Panc1 (cell line): ENCODE measurements around the gene HYDIN. TPM values are rescaled to one million over a fixed set of nuclear protein-coding genes. Genes with fewer than 3 reads are reported as not detected.

Source experiments
- ATAC-seq: fragments of 200-7000 bp; cut with Tn5 transposase; 2 replicates; pipeline ENCODE4 v1.9.1; 2020; ENCODE audit warnings: mild to moderate bottlenecking, moderate library complexity
- BruUV-seq: library from RNA; stranded (reverse); fragments of 400-500 nt; replicated peaks from 2 replicates; lab custom pipeline; 2021; lab: Mats Ljungman, UMichigan
- CTCF ChIA-PET: fragments of 300-600 bp; sonication (Branson Sonifier 250); formaldehyde crosslinking; loops from one replicate; lab custom pipeline; 2022; ENCODE audit warnings: antibody characterized with exemption; lab: Charles Lee
- POLR2A ChIA-PET: fragments of 300-600 bp; sonication (Branson Sonifier 250); formaldehyde crosslinking; loops from one replicate; lab custom pipeline; 2022; ENCODE audit warnings: antibody characterized with exemption; lab: Charles Lee
- DNase-seq: peaks from one replicate; pipeline ENCODE4 v3.0.0-alpha.2; 2010; ENCODE audit warnings: low read depth, low spot score
- H3K27ac ChIP-seq: 2 replicates; pipeline ENCODE4 v1.5.1; 2011; ENCODE audit warnings: mild to moderate bottlenecking, low read length, inconsistent platforms
- H3K27me3 ChIP-seq: fragments of 200-500 bp; sonication (Bioruptor generic); 2 replicates; pipeline ENCODE4 v1.6.0; 2014; ENCODE audit warnings: low read length, inconsistent platforms; ENCODE audit not compliant: control insufficient read depth, insufficient read depth
- H3K36me3 ChIP-seq: fragments of 200-500 bp; sonication (Bioruptor generic); 2 replicates; pipeline ENCODE4 v1.5.1; 2014; ENCODE audit warnings: inconsistent platforms, mild to moderate bottlenecking, low read length, moderate library complexity; ENCODE audit not compliant: control insufficient read depth, insufficient read depth
- H3K4me1 ChIP-seq: 2 replicates; pipeline ENCODE4 v1.5.1; 2011; ENCODE audit warnings: inconsistent platforms, mild to moderate bottlenecking, low read length, moderate library complexity; ENCODE audit not compliant: control insufficient read depth, insufficient read depth
- H3K4me3 ChIP-seq, 2 experiments: 2 replicates each; pipeline ENCODE4 v1.5.1; 2011 to 2012; ENCODE audit warnings: low read depth in 2 of 2, low read length in 2 of 2, mild to moderate bottlenecking in 2 of 2, inconsistent platforms in 1 of 2, moderate library complexity in 1 of 2
- H3K9me3 ChIP-seq: fragments of 200-500 bp; sonication (Bioruptor generic); 2 replicates; pipeline ENCODE4 v1.5.1; 2014; ENCODE audit warnings: low read depth, mild to moderate bottlenecking, inconsistent platforms, low read length, moderate library complexity; ENCODE audit not compliant: control insufficient read depth, insufficient read depth
- POLR2AphosphoS5 ChIP-seq: IDR thresholded peaks from 2 replicates; pipeline ENCODE4 v1.6.1; 2012; ENCODE audit warnings: mild to moderate bottlenecking, low read depth, low read length, moderate library complexity
- REST ChIP-seq, 2 experiments: IDR thresholded peaks; 2 replicates each; pipeline ENCODE4 v1.6.1; 2011 to 2012; ENCODE audit warnings: low read depth in 2 of 2, control low read depth in 1 of 2, low read length in 1 of 2, mild to moderate bottlenecking in 1 of 2, moderate library complexity in 1 of 2; ENCODE audit not compliant: insufficient read depth in 1 of 2
- SIN3A ChIP-seq: IDR thresholded peaks from 2 replicates; pipeline ENCODE4 v1.6.1; 2012; ENCODE audit warnings: low read depth, mild to moderate bottlenecking, low read length, moderate library complexity, borderline replicate concordance; ENCODE audit not compliant: insufficient read depth
- TCF7L2 ChIP-seq: IDR thresholded peaks from 2 replicates; pipeline ENCODE4 v1.6.1; 2011; ENCODE audit warnings: mild to moderate bottlenecking, low read depth, low read length, inconsistent platforms
- in situ Hi-C: cut with HindIII; loops from 2 replicates; pipeline ENCODE4 v1.10.0; 2016; ENCODE audit warnings: low sequenced_read_pairs, low pct_unique_long_range_greater_than_20kb
- intact Hi-C: fragments of 100-400 bp; cut with micrococcal nuclease; formaldehyde crosslinking; loops from one replicate; pipeline ENCODE4 v1.10.0; 2022; ENCODE audit not compliant: unreplicated experiment
- total RNA-seq: library from RNA; stranded (reverse); gene quantifications from one replicate; pipeline ENCODE4 v1.2.1, GENCODE V29; 2021; ENCODE audit not compliant: unreplicated experiment
- TF ChIP-seq, protein P1 (sequence below): fragments of 450-650 bp; IDR thresholded peaks from 2 replicates; pipeline ENCODE4 v1.5.1; 2017; ENCODE audit warnings: mild to moderate bottlenecking

Gene HYDIN
- total RNA-seq, 1 experiment from 2014 or later, result 0.80 TPM

DNA sequence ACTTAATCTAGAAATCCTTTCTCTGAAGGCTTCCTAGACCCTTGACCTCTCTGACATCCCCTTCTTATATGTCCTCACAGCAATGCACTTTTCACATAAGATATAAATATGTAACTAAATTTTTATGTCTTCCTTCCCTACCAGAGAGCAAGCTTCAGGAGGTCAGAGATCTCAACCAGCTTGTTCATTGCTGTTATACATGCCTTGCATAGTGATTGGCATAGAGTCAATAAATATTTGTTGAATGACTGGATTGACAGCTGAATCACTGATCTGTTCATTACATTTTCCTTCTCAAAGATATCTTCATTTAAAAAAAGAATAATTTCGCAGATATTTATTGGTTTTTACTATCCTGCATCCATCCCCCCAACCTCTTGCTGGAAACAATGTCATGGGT is 29.5 kb downstream of the HYDIN start:
- Histone ChIP-seq H3K4me1 (no peaks in the 10 kb centered on the region), H3K36me3 (no peaks in the 10 kb centered on the region), H3K4me3 (no peak overlapping the region), H3K9me3 (no peaks in the 10 kb centered on the region), H3K27me3 (no peaks in the 10 kb centered on the region), H3K27ac (no peak overlapping the region)
- ChIA-PET POLR2A (no interaction called here), CTCF (no interaction called here)
- in situ Hi-C loops (no loop called here), intact Hi-C loops (no loop called here)
- DNase-seq, result no peak
- ATAC-seq, result no peak
- no peak for TF ChIP-seq TCF7L2
- TF ChIP-seq, protein P1, sequence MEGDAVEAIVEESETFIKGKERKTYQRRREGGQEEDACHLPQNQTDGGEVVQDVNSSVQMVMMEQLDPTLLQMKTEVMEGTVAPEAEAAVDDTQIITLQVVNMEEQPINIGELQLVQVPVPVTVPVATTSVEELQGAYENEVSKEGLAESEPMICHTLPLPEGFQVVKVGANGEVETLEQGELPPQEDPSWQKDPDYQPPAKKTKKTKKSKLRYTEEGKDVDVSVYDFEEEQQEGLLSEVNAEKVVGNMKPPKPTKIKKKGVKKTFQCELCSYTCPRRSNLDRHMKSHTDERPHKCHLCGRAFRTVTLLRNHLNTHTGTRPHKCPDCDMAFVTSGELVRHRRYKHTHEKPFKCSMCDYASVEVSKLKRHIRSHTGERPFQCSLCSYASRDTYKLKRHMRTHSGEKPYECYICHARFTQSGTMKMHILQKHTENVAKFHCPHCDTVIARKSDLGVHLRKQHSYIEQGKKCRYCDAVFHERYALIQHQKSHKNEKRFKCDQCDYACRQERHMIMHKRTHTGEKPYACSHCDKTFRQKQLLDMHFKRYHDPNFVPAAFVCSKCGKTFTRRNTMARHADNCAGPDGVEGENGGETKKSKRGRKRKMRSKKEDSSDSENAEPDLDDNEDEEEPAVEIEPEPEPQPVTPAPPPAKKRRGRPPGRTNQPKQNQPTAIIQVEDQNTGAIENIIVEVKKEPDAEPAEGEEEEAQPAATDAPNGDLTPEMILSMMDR, result no peak
- no peak for TF ChIP-seq REST (IDR thresholded peaks at IDR 0.05; ENCODE audit: insufficient read depth in 1 of 2, low read depth in 2 of 2, low read length in 1 of 2)
- no peak for TF ChIP-seq POLR2AphosphoS5
- no peak for TF ChIP-seq SIN3A
- BruUV-seq, result no TSS peak

DNA sequence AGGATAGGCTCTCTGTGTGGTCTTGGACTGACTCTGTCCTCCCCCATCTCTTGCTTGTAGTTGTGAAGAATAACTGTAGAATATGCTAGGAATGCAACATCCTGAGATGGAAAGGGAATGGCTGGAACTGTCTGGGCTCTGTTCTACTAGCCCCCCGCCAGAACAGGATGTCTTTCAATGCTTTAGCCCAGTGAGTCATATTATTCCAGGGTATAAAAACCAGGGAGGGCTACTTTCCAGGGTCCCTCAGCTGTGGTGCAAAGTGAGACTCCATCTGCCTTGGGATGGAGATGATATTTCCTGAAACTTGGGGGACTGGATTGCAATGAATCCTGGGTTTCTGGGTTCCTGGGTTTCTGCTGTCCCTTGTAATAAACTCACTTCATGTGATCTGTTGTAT is 32.1 kb downstream of the HYDIN start:
- no TSS peak for BruUV-seq
- in situ Hi-C loops, result no loop called here
- TF ChIP-seq, protein P1, result no peak
- TF ChIP-seq POLR2AphosphoS5, result no peak
- TF ChIP-seq TCF7L2, result no peak
- TF ChIP-seq REST (IDR thresholded peaks at IDR 0.05; ENCODE audit: insufficient read depth in 1 of 2, low read depth in 2 of 2, low read length in 1 of 2), result no peak
- TF ChIP-seq SIN3A, result no peak

More for the DNA sequence above, 32.1 kb downstream of the HYDIN start:
- Histone ChIP-seq H3K4me1 (no peaks in the 10 kb centered on the region), H3K27ac (no peak overlapping the region), H3K36me3 (no peaks in the 10 kb centered on the region), H3K27me3 (no peaks in the 10 kb centered on the region), H3K4me3 (no peak overlapping the region), H3K9me3 (no peaks in the 10 kb centered on the region)
- ChIA-PET CTCF (no interaction called here), POLR2A (no interaction called here)
- DNase-seq (no peak), ATAC-seq (no peak)
- intact Hi-C loops, result no loop called here
